ELF-1 (cell line): ENCODE data around the gene PHACTR2.
"Not testable (repeated sequence)": the region's sequence is repeated elsewhere in the genome, so short reads cannot be mapped to it uniquely, and the experiment has no call there.

Experiments
- DNase-seq: peaks from one replicate; pipeline ENCODE4 v3.0.0-alpha.2; 2016; ENCODE audit warnings: low read depth, low spot score

The PHACTR2 gene

DNA sequence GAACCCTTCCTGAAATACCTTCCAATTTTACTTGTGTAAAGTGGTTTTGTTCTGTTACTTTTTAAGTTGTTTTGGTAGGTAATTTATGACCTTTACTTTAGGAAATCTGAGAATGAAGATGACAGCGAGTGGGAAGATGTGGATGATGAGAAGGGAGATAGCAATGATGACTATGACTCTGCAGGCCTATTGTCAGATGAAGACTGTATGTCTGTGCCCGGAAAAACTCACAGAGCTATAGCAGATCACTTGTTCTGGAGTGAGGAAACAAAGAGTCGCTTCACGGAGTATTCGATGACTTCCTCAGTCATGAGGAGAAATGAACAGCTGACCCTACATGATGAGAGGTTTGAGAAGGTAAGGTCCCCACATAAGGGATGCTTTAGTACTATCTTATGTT is 179.9 kb downstream of the PHACTR2 start:
- DNase-seq, result no peak

DNA sequence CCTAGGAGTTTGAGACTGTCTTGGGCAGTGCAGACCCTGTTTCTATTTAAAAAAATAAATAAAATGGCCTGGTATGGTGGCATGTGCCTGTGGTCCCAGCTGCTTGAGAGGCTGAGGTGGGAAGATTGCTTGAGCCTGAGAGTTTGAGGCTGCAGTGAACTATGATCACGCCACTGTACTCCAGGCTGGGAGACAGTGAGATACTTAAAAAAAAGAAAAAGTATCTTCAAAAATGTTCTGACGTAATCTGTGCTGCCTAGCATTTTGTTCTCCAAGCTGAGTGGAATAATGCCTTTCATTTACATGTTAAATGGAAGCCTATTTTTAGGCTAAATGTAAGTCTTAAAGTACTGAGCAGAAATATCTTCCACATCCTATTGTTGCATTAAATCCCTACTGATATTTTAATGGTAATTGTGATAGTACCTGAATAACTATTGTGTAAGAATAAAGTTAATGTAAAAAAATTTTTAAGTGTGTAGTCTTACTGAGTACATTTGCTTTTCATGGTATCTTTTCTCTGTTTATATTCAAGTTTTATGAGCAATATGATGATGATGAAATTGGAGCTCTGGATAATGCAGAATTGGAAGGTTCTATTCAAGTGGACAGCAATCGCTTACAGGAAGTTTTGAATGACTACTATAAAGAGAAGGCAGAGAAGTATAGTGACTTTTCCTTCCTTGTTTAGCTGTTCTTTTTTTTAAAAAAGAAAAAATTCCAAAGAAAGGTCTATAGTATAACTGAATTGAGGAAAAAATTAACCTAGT is 182.3 kb downstream of the PHACTR2 start:
- no peak for DNase-seq

DNA sequence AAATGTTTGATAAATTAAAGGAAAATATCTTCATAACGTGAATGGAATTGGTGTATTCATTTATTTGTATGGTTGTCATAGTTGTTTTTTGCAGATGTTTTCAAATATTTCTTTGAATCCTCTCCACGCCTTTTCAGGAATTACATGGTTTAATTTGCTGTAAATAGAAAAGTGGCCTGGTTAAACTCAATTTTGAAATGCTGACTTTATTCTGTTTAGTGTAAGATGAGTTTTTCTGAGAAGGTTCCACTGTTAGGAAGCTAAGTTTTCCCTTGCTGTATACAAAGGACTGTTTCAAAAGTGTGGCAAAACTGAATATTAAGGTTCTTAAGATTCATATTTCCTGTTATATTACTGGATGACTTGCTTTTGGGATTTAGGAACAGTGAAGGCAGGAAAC is 186.0 kb downstream of the PHACTR2 start:
- DNase-seq, result no peak

DNA sequence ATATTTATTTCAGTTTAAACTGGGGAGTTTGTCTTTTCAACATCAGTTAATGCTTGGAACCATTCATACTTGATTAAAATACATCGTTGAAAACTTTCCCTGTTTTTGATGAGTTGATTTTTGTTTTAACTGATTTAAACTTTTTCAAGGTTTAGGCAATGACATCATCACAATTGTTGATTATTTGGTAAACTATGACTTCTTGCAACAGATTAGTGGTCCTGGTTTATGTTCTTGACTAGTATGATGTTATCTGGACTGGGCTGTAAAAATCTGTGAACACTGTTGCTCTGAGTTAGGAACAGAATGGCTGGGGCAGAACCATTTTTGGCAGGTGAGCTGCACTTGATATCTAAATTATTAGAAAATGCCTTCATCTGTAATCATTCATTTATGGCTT is 186.5 kb downstream of the PHACTR2 start, which contains the start of gene ZC2HC1B:
Gene ZC2HC1B (plus strand): TSS at position 241 of the 400 bp plus-strand sequence. CDS start 66 bp downstream, at position 307.
- no peak for DNase-seq

DNA sequence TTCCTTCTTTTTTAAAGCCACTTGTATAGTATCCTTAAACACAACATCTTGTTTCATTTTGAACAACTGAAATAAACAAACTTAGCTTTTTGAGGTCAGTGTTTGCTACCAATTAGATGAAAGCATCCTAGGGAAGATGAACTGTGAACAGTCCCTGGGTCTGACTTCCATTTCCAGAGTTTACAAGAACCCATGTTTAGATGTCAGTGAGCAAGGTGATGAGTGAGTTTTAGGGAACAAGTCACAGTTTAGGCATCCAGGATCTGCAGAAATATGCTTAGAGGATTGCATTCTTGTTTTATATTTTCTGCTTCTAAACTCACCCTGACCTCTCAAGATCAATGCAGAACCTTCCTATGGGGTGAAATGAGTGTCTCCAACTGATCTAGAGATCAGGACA is 189.5 kb downstream of the PHACTR2 start:
- DNase-seq, result no peak

DNA sequence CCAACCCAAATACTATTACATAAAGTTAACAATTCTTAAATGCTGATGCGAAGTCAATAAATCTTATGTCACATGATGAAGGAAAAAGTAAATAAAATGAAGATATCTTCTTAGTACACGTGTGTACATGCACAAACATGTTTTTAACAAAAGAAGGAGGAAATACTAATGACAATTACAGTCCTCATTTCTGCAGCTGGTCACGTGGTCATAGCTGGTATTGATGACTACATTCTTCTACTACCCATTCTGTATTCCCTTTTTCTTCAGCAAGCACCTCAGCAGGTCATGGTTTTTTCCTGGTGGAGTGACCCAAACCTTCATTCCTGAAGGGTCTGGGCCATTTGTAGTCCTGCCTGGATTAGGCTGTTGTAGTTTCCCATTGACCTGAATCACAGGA is 191.0 kb downstream of the PHACTR2 start:
- not testable (repeated sequence) for DNase-seq

DNA sequence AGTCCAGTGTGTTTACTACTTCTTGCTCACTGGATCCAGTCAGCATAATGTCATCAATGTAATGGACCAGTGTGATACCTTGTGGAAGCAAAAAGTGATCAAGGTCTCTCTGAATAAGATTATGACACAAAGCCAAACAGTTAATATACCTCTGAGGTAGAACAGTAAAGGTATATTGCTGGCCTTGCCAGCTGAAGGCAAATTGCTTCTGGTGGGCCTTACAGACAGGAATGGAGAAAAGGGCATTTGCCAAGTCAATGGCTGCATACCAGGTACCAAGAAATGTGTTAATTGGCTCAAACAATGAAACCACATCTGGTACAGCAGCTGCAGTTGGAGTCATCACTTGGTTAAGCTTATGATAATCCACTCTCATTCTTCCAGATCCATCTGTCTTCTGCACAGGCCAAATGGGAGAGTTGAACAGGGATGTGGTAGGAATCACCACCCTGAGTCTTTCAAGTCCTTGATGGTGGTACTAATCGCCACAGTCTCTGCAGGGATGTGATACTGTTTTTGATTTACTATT is 193.5 kb downstream of the PHACTR2 start:
- DNase-seq, result not testable (repeated sequence)

DNA sequence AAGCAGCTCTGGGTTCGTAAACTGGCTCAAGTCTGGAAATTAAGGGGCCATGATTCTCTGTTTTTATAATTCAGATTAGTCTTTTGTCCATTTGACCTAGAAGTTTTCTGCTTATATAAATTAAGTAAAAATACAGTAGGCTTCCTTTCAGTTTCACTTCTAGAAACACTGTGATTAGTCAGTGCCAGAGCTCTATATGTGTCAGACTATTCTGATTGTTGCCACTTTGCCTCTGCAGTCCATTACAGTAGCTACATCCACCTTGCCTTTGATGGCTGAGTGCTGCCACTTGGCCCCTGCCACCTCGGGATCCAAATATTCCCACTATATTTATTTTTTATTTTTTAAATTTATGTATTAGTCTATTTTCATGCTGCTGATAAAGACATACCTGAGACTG is 194.4 kb downstream of the PHACTR2 start:
- no peak for DNase-seq

DNA sequence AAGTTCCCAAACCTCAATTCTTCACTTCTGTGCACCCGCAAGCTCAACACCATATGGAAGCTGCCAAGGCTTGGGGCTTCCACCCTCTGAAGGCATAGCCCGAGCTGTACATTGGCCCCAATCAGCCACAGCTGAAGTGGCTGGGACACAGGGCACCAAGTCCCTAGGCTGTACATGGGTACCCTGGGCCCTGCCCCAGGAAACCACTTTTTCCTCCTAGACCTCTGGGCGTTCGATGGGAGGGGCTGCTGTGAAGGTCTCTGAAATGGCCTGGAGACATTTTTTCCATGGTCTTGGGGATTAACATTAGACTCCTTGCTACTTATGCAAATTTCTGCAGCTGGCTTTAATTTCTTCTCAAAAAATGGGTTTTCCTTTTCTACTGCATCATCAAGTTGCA is 195.8 kb downstream of the PHACTR2 start:
- not testable (repeated sequence) for DNase-seq

DNA sequence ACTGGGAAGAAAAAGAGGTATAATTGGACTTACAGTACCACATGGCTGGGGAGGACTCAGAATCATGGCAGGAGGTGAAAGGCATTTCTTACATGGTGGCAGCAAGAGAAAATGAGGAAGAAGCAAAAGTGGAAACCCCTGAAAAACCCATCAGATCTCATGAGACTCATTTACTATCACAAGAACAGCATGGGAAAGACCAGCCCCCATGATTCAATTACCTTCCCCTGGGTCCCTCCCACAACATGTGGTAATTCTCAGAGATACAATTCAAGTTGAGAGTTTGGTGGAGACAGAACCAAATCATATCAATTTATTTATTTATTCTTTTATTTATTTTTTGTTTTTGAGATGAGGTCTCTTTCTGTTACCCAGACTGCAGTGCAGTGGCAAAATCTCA is 196.7 kb downstream of the PHACTR2 start:
- not testable (repeated sequence) for DNase-seq

DNA sequence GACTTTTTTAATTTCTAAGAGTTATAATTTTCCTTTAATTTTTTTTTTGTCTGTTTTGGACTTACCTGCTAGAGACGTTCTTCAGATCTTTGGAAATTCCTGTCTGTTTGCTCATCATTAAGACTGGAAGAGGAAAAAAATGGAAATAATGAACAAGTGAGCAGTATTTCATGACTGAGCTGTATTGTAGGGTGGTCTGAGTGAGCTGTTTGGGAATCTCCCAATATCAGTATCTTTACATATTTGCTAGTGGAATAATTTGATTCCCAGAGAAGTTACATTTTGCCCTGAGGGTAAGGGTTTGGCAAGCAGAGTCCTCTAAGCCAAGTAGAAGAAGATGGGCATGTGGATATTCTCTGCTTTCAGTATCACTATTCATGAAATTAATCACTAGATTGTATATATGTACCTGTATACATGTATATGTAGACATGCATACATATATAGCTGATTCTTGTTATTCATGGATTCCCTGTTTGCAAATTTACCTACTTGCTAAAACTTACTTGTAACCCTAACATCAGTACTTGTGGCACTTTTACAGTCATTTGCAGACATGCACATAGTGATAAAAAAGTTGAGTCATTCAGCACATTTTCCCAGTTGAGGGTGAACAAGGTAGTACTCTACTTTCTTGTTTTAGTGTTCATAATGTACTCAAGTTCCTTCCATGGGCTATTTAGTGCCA is 200.0 kb downstream of the PHACTR2 start:
- no peak for DNase-seq

DNA sequence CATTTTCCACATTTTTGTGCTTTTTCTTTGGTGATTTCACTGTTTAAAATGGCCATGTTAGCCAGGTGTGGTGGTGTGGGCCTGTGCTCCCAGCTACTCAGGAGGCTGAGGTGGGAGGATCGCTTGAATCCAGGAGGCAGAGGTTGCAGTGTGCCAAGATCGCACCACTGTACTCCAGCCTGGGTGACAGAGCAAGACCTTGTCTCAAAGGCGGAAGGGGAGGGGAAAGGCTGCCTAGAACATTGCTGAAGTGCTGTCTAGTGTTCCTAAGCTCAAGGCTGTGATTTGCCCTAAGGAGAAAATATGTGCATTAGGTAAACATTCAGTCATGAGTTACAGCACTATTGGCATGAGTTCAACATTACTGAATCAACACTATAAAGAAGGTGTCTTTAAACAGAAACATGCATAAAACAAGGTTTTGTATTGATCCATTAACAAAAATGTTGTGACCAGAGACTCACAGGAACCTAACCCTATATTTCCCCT is 200.6 kb downstream of the PHACTR2 start:
- DNase-seq, result no peak

DNA sequence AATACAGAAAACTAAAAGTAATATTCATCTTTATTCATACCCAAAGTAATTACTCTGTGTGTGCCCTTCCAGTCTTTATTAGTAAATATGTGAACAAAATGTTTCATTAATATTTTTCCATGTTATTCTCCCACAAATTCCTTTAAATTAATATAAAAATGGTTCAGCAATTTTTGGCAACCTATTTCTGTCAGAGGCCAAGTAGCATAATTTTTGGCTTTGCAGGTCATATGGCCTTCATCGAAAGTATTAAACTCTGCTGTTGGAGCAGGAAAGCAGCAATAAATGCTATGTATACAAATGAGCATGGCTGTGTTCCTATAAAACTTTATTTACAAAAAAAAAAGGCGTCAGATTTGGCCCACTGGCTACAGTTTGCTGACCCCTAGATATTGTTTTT is 202.6 kb downstream of the PHACTR2 start:
- DNase-seq, result no peak
